ENCODE data around the gene RPS6KA2.

- TF ChIP-seq CTCF (IDR thresholded peaks at IDR 0.05; ENCODE audit: extremely low read depth in 1 of 2, insufficient read depth in 1 of 2, low read depth in 1 of 2, low read length in 2 of 2) (no peak), POLR2AphosphoS5 (IDR thresholded peaks at IDR 0.05; ENCODE audit: insufficient read depth, low read depth, low read length) (no peak), POLR2A (IDR thresholded peaks at IDR 0.05; ENCODE audit: low read depth, low read length) (no peak), EZH2 (IDR thresholded peaks at IDR 0.05; ENCODE audit: borderline replicate concordance, low read depth, low read length, severe bottlenecking) (no peak), JUN (IDR thresholded peaks at IDR 0.05; ENCODE audit: borderline replicate concordance, insufficient read depth, insufficient read length, low read depth) (no peak), MAX (IDR thresholded peaks at IDR 0.05; ENCODE audit: insufficient read depth, insufficient read length) (no peak), GATA2 (IDR thresholded peaks at IDR 0.05; ENCODE audit: insufficient read depth, insufficient read length, low read depth, low read length) (no peak), FOS (IDR thresholded peaks at IDR 0.05; ENCODE audit: borderline replicate concordance, insufficient read depth, low read length) (no peak)
Measured at GRCh38 chr6:166563200-166563599, 63.9 kb downstream of the RPS6KA2 start.

Data from endothelial cell of umbilical vein (primary cell).